HepG2 (cell line): ENCODE measurements around the gene EPO. TPM values are rescaled to one million over a fixed set of nuclear protein-coding genes. Genes with fewer than 3 reads are reported as not detected.

ENCODE experiments used
- ADNP ChIP-seq: sonication (generic); formaldehyde crosslinking; IDR thresholded peaks from 2 replicates; pipeline ENCODE4 v1.4.0; 2020; ENCODE audit warnings: missing genetic modification reagents
- ATRX ChIP-seq: sonication (generic); formaldehyde crosslinking; IDR thresholded peaks from 2 replicates; pipeline ENCODE4 v1.4.0; 2020; ENCODE audit warnings: missing genetic modification reagents, borderline replicate concordance
- ESRRA ChIP-seq: sonication (generic); formaldehyde crosslinking; IDR thresholded peaks from 2 replicates; pipeline ENCODE4 v1.5.1; 2020; ENCODE audit warnings: mild to moderate bottlenecking, low read depth, missing genetic modification reagents
- NR2F2 ChIP-seq: IDR thresholded peaks from 2 replicates; pipeline ENCODE4 v1.6.1; 2012; ENCODE audit warnings: low read depth, inconsistent platforms, borderline replicate concordance
- PAXIP1 ChIP-seq: sonication (generic); formaldehyde crosslinking; conservative IDR thresholded peaks from 2 replicates; pipeline ENCODE4 v1.4.0; 2020; ENCODE audit warnings: mild to moderate bottlenecking, missing genetic modification reagents, moderate library complexity
- SKIL ChIP-seq: sonication (generic); formaldehyde crosslinking; IDR thresholded peaks from 2 replicates; pipeline ENCODE4 v1.8.0; 2022; ENCODE audit warnings: missing genetic modification reagents, mild to moderate bottlenecking, moderate library complexity, borderline replicate concordance
- SNAPC2 ChIP-seq: sonication (generic); formaldehyde crosslinking; IDR thresholded peaks from 2 replicates; pipeline ENCODE4 v1.8.1; 2022; ENCODE audit warnings: mild to moderate bottlenecking, missing genetic modification reagents
- STAG1 ChIP-seq: sonication (generic); formaldehyde crosslinking; IDR thresholded peaks from 2 replicates; pipeline ENCODE4 v1.4.0; 2020; ENCODE audit warnings: missing genetic modification reagents
- TCF12 ChIP-seq, 2 experiments: fragments of 450-650 bp in 1 of 2; sonication (generic) in 1 of 2; formaldehyde crosslinking in 1 of 2; IDR thresholded peaks; 2 replicates each; pipeline versions ENCODE4 v1.6.1 to v1.8.0; 2017 to 2022; ENCODE audit warnings: antibody characterized with exemption in 1 of 2, mild to moderate bottlenecking in 1 of 2, missing genetic modification reagents in 1 of 2, moderate library complexity in 1 of 2
- ZHX1 ChIP-seq: sonication (generic); formaldehyde crosslinking; IDR thresholded peaks from 2 replicates; pipeline ENCODE4 v1.8.1; 2022; ENCODE audit warnings: low read depth, mild to moderate bottlenecking, missing genetic modification reagents
- ZNF276 ChIP-seq: sonication (generic); formaldehyde crosslinking; IDR thresholded peaks from 2 replicates; pipeline ENCODE4 v1.4.0; 2020; ENCODE audit warnings: mild to moderate bottlenecking, low read depth, missing genetic modification reagents
- ZNF317 ChIP-seq: sonication (generic); formaldehyde crosslinking; IDR thresholded peaks from 2 replicates; pipeline ENCODE4 v1.5.0; 2020; ENCODE audit warnings: mild to moderate bottlenecking, missing genetic modification reagents
- ZNF441 ChIP-seq: sonication (generic); formaldehyde crosslinking; IDR thresholded peaks from 2 replicates; pipeline ENCODE4 v1.7.0; 2021; ENCODE audit warnings: missing genetic modification reagents, borderline replicate concordance
- ZNF503 ChIP-seq: sonication (generic); formaldehyde crosslinking; IDR thresholded peaks from 2 replicates; pipeline ENCODE4 v1.4.0; 2020; ENCODE audit warnings: missing genetic modification reagents
- ZNF772 ChIP-seq: sonication (generic); formaldehyde crosslinking; IDR thresholded peaks from 2 replicates; pipeline ENCODE4 v1.5.0; 2020; ENCODE audit warnings: mild to moderate bottlenecking, missing genetic modification reagents
- polyA plus RNA-seq, 8 experiments: library from polyadenylated mRNA; depleted of rRNA in 3 of 8; stranded (reverse) in 7 of 8; unstranded in 1 of 8; fragments of >200 nt; fragmentation: Illumina TruSeq in 4 of 8; extraction: Trizol in 4 of 8; gene quantifications; 2 replicates each; pipeline versions ENCODE4 v1.2.1 to v1.2.3, GENCODE V29; 2011 to 2016; ENCODE audit warnings: low read depth in 4 of 8, missing spikeins in 1 of 8, mixed read lengths in 1 of 8; ENCODE audit not compliant: insufficient read depth in 1 of 8
- total RNA-seq, 5 experiments: library from RNA; depleted of rRNA; stranded (reverse); fragments of >200 nt; fragmentation: Illumina TruSeq; extraction: Trizol; gene quantifications; 2 replicates each; pipeline ENCODE4 v1.2.3, GENCODE V29; 2016; ENCODE audit warnings: low read depth in 1 of 5

The EPO gene
- total and polyA plus RNA-seq, 2 of the 13 experiments (the other 11 are each of a cell fraction or from before 2014, with no cell fraction given), result 10.3 to 25.7 TPM

GRCh38 chr7:100719523-100720278 is 567 bp upstream of the EPO start (continued):
- TF ChIP-seq PAXIP1, result peak; percentile 91
- TF ChIP-seq ADNP (CRISPR knock-in tag), result peak; percentile 89
- TF ChIP-seq STAG1 (CRISPR knock-in tag), result peak; percentile 57
- TF ChIP-seq ZNF276 (CRISPR knock-in tag), result peak; percentile 24; the same call in 1 of the 2 replicates
- TF ChIP-seq ATRX, result no peak
- peak; percentile 30; the same call in 1 of the 2 replicates for TF ChIP-seq ZHX1 (CRISPR knock-in tag)
- peak; percentile 55; the same call in 1 of the 2 replicates for TF ChIP-seq ZNF317 (CRISPR knock-in tag)
- peak; percentile 69; the same call in 1 of the 2 replicates for TF ChIP-seq SNAPC2 (CRISPR knock-in tag)
- 0 out of 2 replicates have a peak, but pooled peaks have one; percentile 34 for TF ChIP-seq ZNF503 (CRISPR knock-in tag)
- TF ChIP-seq ZNF441 (CRISPR knock-in tag), result 0 out of 2 replicates have a peak, but pooled peaks have one; percentile 57
- TF ChIP-seq ZNF772 (CRISPR knock-in tag), result peak; percentile 72; the same call in 1 of the 2 replicates
- peak; percentile 78 for TF ChIP-seq SKIL (CRISPR knock-in tag)
- peak; percentile 83; the same call in 1 of the 2 replicates for TF ChIP-seq NR2F2
- peak; percentile 89; the same call in 1 of the 2 replicates for TF ChIP-seq ESRRA (CRISPR knock-in tag)
- TF ChIP-seq TCF12 (IDR thresholded peaks at IDR 0.05), result no peak
- peak; percentile 79; the same call in 1 of the 2 replicates for TF ChIP-seq TCF12 (CRISPR knock-in tag; IDR thresholded peaks at IDR 0.05)
